Aorta (tissue), 5 donors: ENCODE measurements around the gene TFEB. TPM values are rescaled to one million over a fixed set of nuclear protein-coding genes. Genes with fewer than 3 reads are reported as not detected.

Source experiments
- ATAC-seq: fragments of 200-7000 bp; cut with Tn5 transposase; one replicate; pipeline ENCODE4 v1.9.1; 2022; ENCODE audit warnings: moderate library complexity; ENCODE audit not compliant: low FRiP score
- DNase-seq, 2 donors: peaks; one replicate each; pipeline ENCODE4 v3.0.0-alpha.2; 2020
- H3K27ac ChIP-seq, 2 donors: one replicate each; pipeline ENCODE4 v1.5.1; 2013; ENCODE audit warnings: low read length in 2 of 2, mild to moderate bottlenecking in 2 of 2, moderate library complexity in 2 of 2, control low read depth in 1 of 2, inconsistent platforms in 1 of 2, low read depth in 1 of 2
- H3K27me3 ChIP-seq, 2 donors: one replicate each; pipeline ENCODE4 v1.6.1; 2013; ENCODE audit warnings: control low read depth in 1 of 2, low read length in 1 of 2, mild to moderate bottlenecking in 1 of 2, moderate library complexity in 1 of 2; ENCODE audit not compliant: insufficient read depth in 2 of 2, control insufficient read depth in 1 of 2
- H3K36me3 ChIP-seq, 2 donors: one replicate each; pipeline ENCODE4 v1.6.1; 2013; ENCODE audit warnings: control low read depth in 1 of 2, low read length in 1 of 2, mild to moderate bottlenecking in 1 of 2; ENCODE audit not compliant: insufficient read depth in 2 of 2, control insufficient read depth in 1 of 2
- H3K4me1 ChIP-seq, 2 donors: one replicate each; pipeline ENCODE4 v1.6.1; 2013; ENCODE audit warnings: low read length in 2 of 2, control low read depth in 1 of 2, mild to moderate bottlenecking in 1 of 2, moderate library complexity in 1 of 2; ENCODE audit not compliant: insufficient read depth in 2 of 2, control insufficient read depth in 1 of 2
- H3K4me3 ChIP-seq, 2 donors: one replicate each; pipeline ENCODE4 v1.5.1; 2013; ENCODE audit warnings: low read length in 2 of 2, control low read depth in 1 of 2, mild to moderate bottlenecking in 1 of 2
- H3K9me3 ChIP-seq: one replicate; pipeline ENCODE4 v1.6.1; 2013; ENCODE audit warnings: mild to moderate bottlenecking, low read length; ENCODE audit not compliant: control insufficient read depth
- WGBS, 2 donors: extraction: QIAGEN DNeasy Blood & Tissue Kit; methylation state at CpG; one replicate each; pipeline ENCODE4 v1.1.7; 2013; 5-methylcytosine and 5-hydroxymethylcytosine counted together
- intact Hi-C, 2 donors: fragments of 100-400 bp; cut with DNase I; formaldehyde crosslinking; loops; one replicate each; pipeline versions ENCODE4 v1.14.2 to v1.15.0; 2022
- polyA plus RNA-seq, 2 donors: library from polyadenylated mRNA; stranded (reverse); fragments of 200-250 nt; gene quantifications; one replicate each; pipeline ENCODE4 v1.2.3, GENCODE V29; 2013
- total RNA-seq, 2 donors: library from RNA; stranded (reverse); fragmentation: NEBNext Ultra II Directional; extraction: Animal tissue kit (Norgen Biotek cat#: 25700); gene quantifications; one replicate each; pipeline ENCODE4 v1.2.1, GENCODE V29; 2021
- donor health status: healthy with polysubstance abuse.
- donor health status: Bipolar disorder and iron deficiency.
- donor health status: DM: no; HTN: no; CAD: no.
- donor health status: DM: no; HTN: no; CAD: no.
- donor health status: DM: yes; HTN: yes; CAD: no.

TFEB gene
- total and polyA plus RNA-seq, 4 donors: 7.3 to 32.1 (median 21.5) TPM

- H3K27me3 ChIP-seq: no peaks in the 10 kb centered on the region
- H3K27ac ChIP-seq: no peak overlapping the region
- no peaks in the 10 kb centered on the region for H3K36me3 ChIP-seq
- intact Hi-C loops: no loop called here
- peak in 1 of 2 donors; percentile 83 for DNase-seq
- H3K4me1 ChIP-seq: no peaks in the 10 kb centered on the region
- no peak for ATAC-seq
- 15 to 18% methylated on average over 21 to 31 of the region's 31 CpGs for WGBS, 2 donors
- no peaks in the 10 kb centered on the region for H3K9me3 ChIP-seq
- no peak overlapping the region for H3K4me3 ChIP-seq
These were observed 98.6 kb downstream of the TFEB start for GRCh38 chr6:41636833-41637193.

GRCh38 chr6:41635365-41635764, 100.0 kb downstream of the TFEB start:
- intact Hi-C loops: no loop called here
- Histone ChIP-seq H3K36me3 (no peaks in the 10 kb centered on the region), H3K27ac (no peak overlapping the region), H3K4me3 (no peak overlapping the region), H3K9me3 (no peaks in the 10 kb centered on the region), H3K4me1 (no peaks in the 10 kb centered on the region), H3K27me3 (no peaks in the 10 kb centered on the region)
- 93 to 98% methylated on average over 6 of the region's 6 CpGs for WGBS, 2 donors
- peak in 1 of 2 donors; percentile 43 for DNase-seq
- no peak for ATAC-seq

- H3K36me3 ChIP-seq: no peaks in the 10 kb centered on the region
- WGBS, 2 donors: 40 to 45% methylated on average over 4 of the region's 4 CpGs
- no peaks in the 10 kb centered on the region for H3K9me3 ChIP-seq
- H3K27ac ChIP-seq: no peak overlapping the region
- no peaks in the 10 kb centered on the region for H3K27me3 ChIP-seq
- H3K4me1 ChIP-seq: no peaks in the 10 kb centered on the region
- no peak overlapping the region for H3K4me3 ChIP-seq
- ATAC-seq (no peak), DNase-seq (peak in 1 of 2 donors; percentile 65)
- intact Hi-C loops: no loop called here
These were observed 100.8 kb downstream of the TFEB start for GRCh38 chr6:41634657-41635056.

Other genes starting within 250 kb of the TFEB start
- gene FOXP4, start 189.2 kb downstream of the TFEB start, total RNA-seq: 10 to 100 TPM; 31.6 to 36.2 TPM
- 10 to 100 TPM in 1 of 2 donors, 1 to 10 TPM in 1; 9.1 to 11.3 TPM for gene FOXP4, start 189.2 kb downstream of the TFEB start, polyA plus RNA-seq
- 10 to 100 TPM in 1 of 2 donors, 1 to 10 TPM in 1; 9.3 to 22.3 TPM for gene MDFI, start 97.1 kb downstream of the TFEB start, total RNA-seq
- 1 to 10 TPM in 1 of 2 donors, under 1 TPM in 1; 0.13 to 5.4 TPM for gene MDFI, start 97.1 kb downstream of the TFEB start, polyA plus RNA-seq
- under 1 TPM; 0.33 to 0.65 TPM for gene PGC, start 11.8 kb upstream of the TFEB start, total RNA-seq
- 1 to 10 TPM; 1.1 to 2.5 TPM for gene PGC, start 11.8 kb upstream of the TFEB start, polyA plus RNA-seq
- 1 to 10 TPM; 3.7 to 5.4 TPM for gene FRS3, start 44.3 kb upstream of the TFEB start, total RNA-seq
- gene FRS3, start 44.3 kb upstream of the TFEB start, polyA plus RNA-seq: 10 to 100 TPM in 1 of 2 donors, 1 to 10 TPM in 1; 1.0 to 16.2 TPM
- 1 to 10 TPM; 3.5 to 8.8 TPM for gene PRICKLE4, start 45.2 kb upstream of the TFEB start, total RNA-seq
- 1 to 10 TPM in 1 of 2 donors, under 1 TPM in 1; 0.61 to 1.5 TPM for gene PRICKLE4, start 45.2 kb upstream of the TFEB start, polyA plus RNA-seq
- 10 to 100 TPM; 74.8 to 75.5 TPM for gene TOMM6, start 52.1 kb upstream of the TFEB start, total RNA-seq
- gene TOMM6, start 52.1 kb upstream of the TFEB start, polyA plus RNA-seq: 100 to 1,000 TPM; 213 to 236 TPM
- gene USP49, start 159.8 kb upstream of the TFEB start, total RNA-seq: 1 to 10 TPM; 2.3 to 5.3 TPM
- gene USP49, start 159.8 kb upstream of the TFEB start, polyA plus RNA-seq: 1 to 10 TPM; 1.3 to 1.5 TPM
- gene MED20, start 185.5 kb upstream of the TFEB start, total RNA-seq: 10 to 100 TPM; 11.7 to 16.1 TPM
- gene MED20, start 185.5 kb upstream of the TFEB start, polyA plus RNA-seq: 1 to 10 TPM; 6.1 to 7.5 TPM
- gene BYSL, start 185.9 kb upstream of the TFEB start, total RNA-seq: 10 to 100 TPM in 1 of 2 donors, 1 to 10 TPM in 1; 9.7 to 12.0 TPM
- gene BYSL, start 185.9 kb upstream of the TFEB start, polyA plus RNA-seq: 1 to 10 TPM; 3.4 to 5.6 TPM
- 10 to 100 TPM; 47.8 to 51.4 TPM for gene CCND3, start 206.2 kb upstream of the TFEB start, total RNA-seq
- 10 to 100 TPM; 45.2 to 48.3 TPM for gene CCND3, start 206.2 kb upstream of the TFEB start, polyA plus RNA-seq